Osteoblast (primary cell): ENCODE measurements around the gene SFXN3. TPM values are rescaled to one million over a fixed set of nuclear protein-coding genes. Genes with fewer than 3 reads are reported as not detected.

Source experiments
- DNase-seq: peaks from one replicate; pipeline ENCODE4 v3.0.0; 2011; ENCODE audit warnings: low spot score, mixed read lengths; ENCODE audit not compliant: insufficient read length; ENCODE audit errors: missing footprints
- H2AFZ ChIP-seq: 2 replicates; pipeline ENCODE4 v1.6.0; 2011; ENCODE audit warnings: mild to moderate bottlenecking, low read length
- H3K27ac ChIP-seq: 2 replicates; pipeline ENCODE4 v1.5.1; 2011; ENCODE audit warnings: mild to moderate bottlenecking, low read depth, low read length, moderate library complexity
- H3K27me3 ChIP-seq: 2 replicates; pipeline ENCODE4 v1.6.0; 2012; ENCODE audit warnings: mild to moderate bottlenecking, control low read depth, inconsistent platforms, low read length, moderate library complexity; ENCODE audit not compliant: insufficient read depth
- H3K36me3 ChIP-seq: 2 replicates; pipeline ENCODE4 v1.5.1; 2011; ENCODE audit warnings: mild to moderate bottlenecking, low read length, control low read depth, moderate library complexity; ENCODE audit not compliant: insufficient read depth
- H3K4me1 ChIP-seq: 2 replicates; pipeline ENCODE4 v1.5.1; 2011; ENCODE audit warnings: mild to moderate bottlenecking, low read length, control low read depth, moderate library complexity; ENCODE audit not compliant: insufficient read depth
- H3K4me2 ChIP-seq: 2 replicates; pipeline ENCODE4 v1.6.0; 2011; ENCODE audit warnings: mild to moderate bottlenecking, low read length; ENCODE audit not compliant: insufficient read depth
- H3K4me3 ChIP-seq: fragments of 200-600 bp; sonication (generic); 3 replicates; pipeline ENCODE4 v1.5.1; 2012; ENCODE audit warnings: mild to moderate bottlenecking, low read length, inconsistent platforms; ENCODE audit not compliant: insufficient read depth
- H3K79me2 ChIP-seq: 2 replicates; pipeline ENCODE4 v1.6.0; 2012; ENCODE audit warnings: mild to moderate bottlenecking, low read length, control low read depth, inconsistent platforms; ENCODE audit not compliant: insufficient read depth
- H3K9me3 ChIP-seq: 2 replicates; pipeline ENCODE4 v1.5.1; 2011; ENCODE audit warnings: low read depth, low read length, control low read depth
- H4K20me1 ChIP-seq: 2 replicates; pipeline ENCODE4 v1.6.0; 2012; ENCODE audit warnings: mild to moderate bottlenecking, low read length, control low read depth; ENCODE audit not compliant: insufficient read depth
- CTCF ChIP-seq: IDR thresholded peaks from 2 replicates; pipeline ENCODE4 v1.5.1; 2011; ENCODE audit warnings: mild to moderate bottlenecking, low read depth, low read length, moderate library complexity; ENCODE audit errors: extremely low read depth
- total RNA-seq: library from RNA; depleted of rRNA; stranded (reverse); fragments of >200 nt; gene quantifications from 2 replicates; pipeline ENCODE4 v1.2.3, GENCODE V29; 2012

SFXN3 gene
- total RNA-seq, 1 donor: 103 TPM

DNA sequence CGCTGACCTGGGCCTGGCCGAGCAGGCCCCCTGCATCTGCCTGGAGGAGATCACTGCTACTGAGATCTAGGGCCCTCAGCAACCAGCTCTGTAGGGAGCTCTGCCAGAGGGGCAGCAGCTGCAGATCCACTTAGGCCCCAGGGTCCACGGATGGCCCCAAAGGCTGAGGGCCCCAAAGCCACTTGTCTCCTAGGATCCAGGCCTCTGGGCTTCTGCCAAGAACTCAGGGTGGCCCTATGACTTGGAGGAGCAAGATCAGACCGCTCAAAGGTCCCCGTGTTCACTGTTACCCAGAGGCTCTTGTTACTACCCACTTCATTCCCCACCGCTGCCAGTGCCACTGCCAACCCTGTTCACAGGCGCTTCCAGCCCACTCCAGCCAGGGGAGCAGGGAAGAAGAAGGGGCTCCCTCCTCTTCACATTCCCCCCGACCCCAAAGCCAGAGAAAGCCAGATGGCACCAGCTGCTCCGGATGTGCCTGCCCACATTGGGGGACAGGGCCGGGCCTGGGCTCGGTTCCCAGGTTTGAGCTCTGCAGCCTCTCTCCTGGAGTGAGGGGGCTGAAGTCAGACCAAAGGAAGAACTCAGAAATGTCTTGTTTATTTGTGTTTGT, 23.8 kb upstream of the SFXN3 start:
- peak; percentile 82 for DNase-seq
- Histone ChIP-seq H3K4me1 (peaks cover 12% of the 10 kb centered on the region), H3K9me3 (no peaks in the 10 kb centered on the region), H2AFZ (no peak overlapping the region), H3K27ac (no peak overlapping the region), H3K79me2 (peaks cover 37% of the 10 kb centered on the region), H3K4me3 (no peak overlapping the region), H3K4me2 (no peak overlapping the region), H4K20me1 (peaks cover 37% of the 10 kb centered on the region), H3K27me3 (no peaks in the 10 kb centered on the region), H3K36me3 (peaks cover 43% of the 10 kb centered on the region)
- TF ChIP-seq CTCF: no peak

GRCh38 chr10:101007915-101008822, 22.9 kb upstream of the SFXN3 start:
- Histone ChIP-seq H3K79me2 (peaks cover 28% of the 10 kb centered on the region), H3K27ac (no peak overlapping the region), H3K36me3 (peaks cover 37% of the 10 kb centered on the region), H3K4me2 (no peak overlapping the region), H3K4me3 (no peak overlapping the region), H2AFZ (no peak overlapping the region), H3K9me3 (no peaks in the 10 kb centered on the region), H3K27me3 (no peaks in the 10 kb centered on the region), H4K20me1 (peaks cover 27% of the 10 kb centered on the region), H3K4me1 (peaks cover 18% of the 10 kb centered on the region)
- peak; percentile 87 for DNase-seq
- TF ChIP-seq CTCF: no peak

GRCh38 chr10:101008823-101009423, 22.1 kb upstream of the SFXN3 start:
- Histone ChIP-seq H3K4me2 (no peak overlapping the region), H2AFZ (no peak overlapping the region), H3K27ac (no peak overlapping the region)

More at GRCh38 chr10:101008823-101009423, 22.1 kb upstream of the SFXN3 start:
- Histone ChIP-seq H3K4me3 (no peak overlapping the region), H3K36me3 (peaks cover 31% of the 10 kb centered on the region), H4K20me1 (peaks cover 20% of the 10 kb centered on the region), H3K27me3 (no peaks in the 10 kb centered on the region), H3K4me1 (peaks cover 23% of the 10 kb centered on the region), H3K79me2 (peaks cover 20% of the 10 kb centered on the region), H3K9me3 (no peaks in the 10 kb centered on the region)
- DNase-seq: no peak
- TF ChIP-seq CTCF: no peak
